B cell (primary cell): ENCODE results near the gene QRSL1.

Experiments used
- EZH2 ChIP-seq: IDR thresholded peaks from 2 replicates; pipeline ENCODE4 v1.6.1; 2012; ENCODE audit warnings: borderline replicate concordance, low read depth, mild to moderate bottlenecking, moderate library complexity, low read length; ENCODE audit not compliant: insufficient read depth, poor library complexity, severe bottlenecking
- TF ChIP-seq, protein P1 (sequence below): fragments of 200-600 bp; IDR thresholded peaks from one replicate; pipeline ENCODE4 v1.8.0; 2022; ENCODE audit warnings: antibody characterized with exemption, mild to moderate bottlenecking

DNA sequence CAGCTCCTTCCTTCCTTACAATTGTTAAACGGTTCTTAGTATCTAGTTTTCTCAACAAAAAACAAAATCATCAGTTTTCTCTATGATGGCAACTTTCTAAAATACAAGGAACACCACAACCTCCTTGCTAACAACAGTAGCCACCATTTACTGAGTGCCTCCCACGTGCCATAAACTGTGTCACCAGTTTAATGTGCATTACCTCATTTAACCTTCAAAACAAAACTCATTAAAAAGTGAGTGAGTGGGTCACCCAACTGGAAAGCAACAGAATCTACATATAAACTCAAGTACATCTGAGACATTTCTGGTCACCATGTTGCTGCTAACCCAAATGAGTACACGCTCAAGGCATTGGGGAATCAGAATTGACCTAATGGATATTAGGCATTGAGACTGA is 11.1 kb upstream of the QRSL1 start:
- TF ChIP-seq, protein P1, sequence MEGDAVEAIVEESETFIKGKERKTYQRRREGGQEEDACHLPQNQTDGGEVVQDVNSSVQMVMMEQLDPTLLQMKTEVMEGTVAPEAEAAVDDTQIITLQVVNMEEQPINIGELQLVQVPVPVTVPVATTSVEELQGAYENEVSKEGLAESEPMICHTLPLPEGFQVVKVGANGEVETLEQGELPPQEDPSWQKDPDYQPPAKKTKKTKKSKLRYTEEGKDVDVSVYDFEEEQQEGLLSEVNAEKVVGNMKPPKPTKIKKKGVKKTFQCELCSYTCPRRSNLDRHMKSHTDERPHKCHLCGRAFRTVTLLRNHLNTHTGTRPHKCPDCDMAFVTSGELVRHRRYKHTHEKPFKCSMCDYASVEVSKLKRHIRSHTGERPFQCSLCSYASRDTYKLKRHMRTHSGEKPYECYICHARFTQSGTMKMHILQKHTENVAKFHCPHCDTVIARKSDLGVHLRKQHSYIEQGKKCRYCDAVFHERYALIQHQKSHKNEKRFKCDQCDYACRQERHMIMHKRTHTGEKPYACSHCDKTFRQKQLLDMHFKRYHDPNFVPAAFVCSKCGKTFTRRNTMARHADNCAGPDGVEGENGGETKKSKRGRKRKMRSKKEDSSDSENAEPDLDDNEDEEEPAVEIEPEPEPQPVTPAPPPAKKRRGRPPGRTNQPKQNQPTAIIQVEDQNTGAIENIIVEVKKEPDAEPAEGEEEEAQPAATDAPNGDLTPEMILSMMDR = no peak
- no peak for TF ChIP-seq EZH2
